IMR-90 (cell line): ENCODE measurements around the gene HADHA. TPM values are rescaled to one million over a fixed set of nuclear protein-coding genes. Genes with fewer than 3 reads are reported as not detected.

Experiments used
- ATAC-seq: fragments of 200-7000 bp; cut with Tn5 transposase; 2 replicates; pipeline ENCODE4 v1.9.1; 2020; ENCODE audit warnings: low read depth, mild to moderate bottlenecking, moderate library complexity
- BruUV-seq: library from RNA; stranded (reverse); fragments of 400-500 nt; replicated peaks from 2 replicates; lab custom pipeline; 2021; lab: Mats Ljungman, UMichigan
- CTCF ChIA-PET: fragments of 300-600 bp; formaldehyde crosslinking; extraction: SDS; loops from one replicate; lab custom pipeline; 2021; ENCODE audit warnings: antibody characterized with exemption; lab: Yijun Ruan, JAX
- POLR2A ChIA-PET: fragments of 300-600 bp; sonication (Branson Sonifier 250); formaldehyde crosslinking; loops from one replicate; lab custom pipeline; 2022; ENCODE audit warnings: antibody characterized with exemption; ENCODE audit not compliant: unreplicated experiment; lab: Charles Lee
- DNase-seq: peaks from one replicate; pipeline ENCODE4 v3.0.0; 2013
- H2AFZ ChIP-seq: replicated peaks from 2 replicates; pipeline ENCODE3; 2013; ENCODE audit warnings: low read length, mild to moderate bottlenecking; ENCODE audit not compliant: poor library complexity
- H2AK5ac ChIP-seq: 2 replicates; pipeline ENCODE4 v1.6.1; 2013; ENCODE audit warnings: low read depth, low read length, inconsistent platforms
- H2AK9ac ChIP-seq: replicated peaks from 2 replicates; pipeline ENCODE3; 2013; ENCODE audit warnings: mild to moderate bottlenecking, low read depth, low read length, moderate library complexity; ENCODE audit not compliant: poor library complexity
- H2BK120ac ChIP-seq: 2 replicates; pipeline ENCODE4 v1.6.1; 2013; ENCODE audit warnings: low read depth, low read length, inconsistent platforms
- H2BK15ac ChIP-seq: 3 replicates; pipeline ENCODE4 v1.6.1; 2013; ENCODE audit warnings: low read depth, low read length, inconsistent platforms
- H2BK20ac ChIP-seq: 2 replicates; pipeline ENCODE4 v1.6.1; 2013; ENCODE audit warnings: low read depth, mild to moderate bottlenecking, inconsistent platforms, low read length, moderate library complexity
- H2BK5ac ChIP-seq: 2 replicates; pipeline ENCODE4 v1.6.1; 2013; ENCODE audit warnings: mild to moderate bottlenecking, low read depth, low read length, inconsistent platforms; ENCODE audit not compliant: poor library complexity, severe bottlenecking
- H3K14ac ChIP-seq: replicated peaks from 2 replicates; pipeline ENCODE4 v1.6.1; 2013; ENCODE audit warnings: low read depth, low read length, inconsistent platforms
- H3K18ac ChIP-seq: 2 replicates; pipeline ENCODE4 v1.6.1; 2013; ENCODE audit warnings: low read depth, low read length, control low read depth
- H3K23ac ChIP-seq: 2 replicates; pipeline ENCODE4 v1.6.1; 2013; ENCODE audit warnings: low read depth, low read length, inconsistent platforms
- H3K27ac ChIP-seq: 2 replicates; pipeline ENCODE4 v1.5.1; 2013; ENCODE audit warnings: mild to moderate bottlenecking, control low read depth, low read length; ENCODE audit not compliant: insufficient read depth
- H3K27me3 ChIP-seq: 2 replicates; pipeline ENCODE4 v1.6.1; 2013; ENCODE audit warnings: low read length; ENCODE audit not compliant: control insufficient read depth, insufficient read depth
- H3K36me3 ChIP-seq: 2 replicates; pipeline ENCODE4 v1.6.1; 2013; ENCODE audit warnings: low read length, mixed read lengths; ENCODE audit not compliant: control insufficient read depth, insufficient read depth
- H3K4ac ChIP-seq: 2 replicates; pipeline ENCODE4 v1.6.1; 2013; ENCODE audit warnings: low read depth, low read length, inconsistent platforms
- H3K4me1 ChIP-seq: 2 replicates; pipeline ENCODE4 v1.6.1; 2013; ENCODE audit warnings: low read length, mixed read lengths; ENCODE audit not compliant: control insufficient read depth, insufficient read depth
- H3K4me2 ChIP-seq: 2 replicates; pipeline ENCODE4 v1.6.1; 2013; ENCODE audit warnings: low read depth, mild to moderate bottlenecking, control low read depth, low read length, moderate library complexity
- H3K4me3 ChIP-seq: 2 replicates; pipeline ENCODE4 v1.5.1; 2013; ENCODE audit warnings: low read depth, mild to moderate bottlenecking, control low read depth, low read length, moderate library complexity; ENCODE audit not compliant: insufficient read depth
- H3K56ac ChIP-seq: 2 replicates; pipeline ENCODE4 v1.6.1; 2013; ENCODE audit warnings: low read length, inconsistent platforms; ENCODE audit not compliant: insufficient read depth; ENCODE audit errors: extremely low read depth
- H3K79me1 ChIP-seq, 2 experiments: 2 replicates each; pipeline ENCODE4 v1.6.1; 2013; ENCODE audit warnings: low read length in 2 of 2, inconsistent platforms in 1 of 2, low read depth in 1 of 2
- H3K9ac ChIP-seq: 2 replicates; pipeline ENCODE4 v1.6.1; 2013; ENCODE audit warnings: low read depth, low read length, control low read depth
- H3K9me1 ChIP-seq: 2 replicates; pipeline ENCODE4 v1.6.1; 2013; ENCODE audit warnings: low read length, inconsistent platforms; ENCODE audit not compliant: insufficient read depth
- H3K9me3 ChIP-seq: 2 replicates; pipeline ENCODE4 v1.6.1; 2013; ENCODE audit warnings: low read length; ENCODE audit not compliant: control insufficient read depth, insufficient read depth
- H4K20me1 ChIP-seq: 2 replicates; pipeline ENCODE4 v1.6.1; 2013; ENCODE audit warnings: low read length, inconsistent platforms; ENCODE audit not compliant: insufficient read depth
- H4K5ac ChIP-seq: 2 replicates; pipeline ENCODE4 v1.6.1; 2013; ENCODE audit warnings: mild to moderate bottlenecking, low read depth, low read length, control low read depth
- H4K8ac ChIP-seq, 2 experiments: 2 replicates each; pipeline ENCODE4 v1.6.1; 2013; ENCODE audit warnings: low read depth in 2 of 2, low read length in 2 of 2, control low read depth in 1 of 2, inconsistent platforms in 1 of 2
- H4K91ac ChIP-seq: 2 replicates; pipeline ENCODE4 v1.6.1; 2013; ENCODE audit warnings: low read depth, low read length, inconsistent platforms; ENCODE audit not compliant: insufficient read depth
- BHLHE40 ChIP-seq: fragments of 150-350 bp; IDR thresholded peaks from 2 replicates; pipeline ENCODE4 v1.6.1; 2016; ENCODE audit warnings: mild to moderate bottlenecking, low read depth, low read length
- CEBPB ChIP-seq: IDR thresholded peaks from 2 replicates; pipeline ENCODE4 v1.6.1; 2012; ENCODE audit warnings: low read depth, low read length, improper control_type of control experiment
- CHD1 ChIP-seq: IDR thresholded peaks from 2 replicates; pipeline ENCODE4 v1.6.1; 2012; ENCODE audit warnings: low read depth, low read length, improper control_type of control experiment
- FOS ChIP-seq: fragments of 150-350 bp; IDR thresholded peaks from 2 replicates; pipeline ENCODE4 v1.6.1; 2016; ENCODE audit warnings: low read depth, low read length
- MAFK ChIP-seq: IDR thresholded peaks from 2 replicates; pipeline ENCODE4 v1.6.1; 2012; ENCODE audit warnings: low read depth, low read length, improper control_type of control experiment
- MAZ ChIP-seq: IDR thresholded peaks from 2 replicates; pipeline ENCODE4 v1.6.1; 2012; ENCODE audit warnings: low read depth, mild to moderate bottlenecking, low read length, improper control_type of control experiment, moderate library complexity, borderline replicate concordance
- MXI1 ChIP-seq: IDR thresholded peaks from 2 replicates; pipeline ENCODE4 v1.6.1; 2012; ENCODE audit warnings: low read depth, mild to moderate bottlenecking, low read length, moderate library complexity, borderline replicate concordance
- NFE2L2 ChIP-seq: fragments of 150-350 bp; IDR thresholded peaks from 2 replicates; pipeline ENCODE4 v1.6.1; 2016; ENCODE audit warnings: low read depth, mild to moderate bottlenecking, low read length
- POLR2A ChIP-seq: IDR thresholded peaks from 2 replicates; pipeline ENCODE4 v1.6.1; 2012; ENCODE audit warnings: mild to moderate bottlenecking, low read depth, low read length
- RAD21 ChIP-seq: IDR thresholded peaks from 2 replicates; pipeline ENCODE4 v1.6.1; 2012; ENCODE audit warnings: low read length, improper control_type of control experiment
- RCOR1 ChIP-seq: IDR thresholded peaks from 2 replicates; pipeline ENCODE4 v1.6.1; 2012; ENCODE audit warnings: mild to moderate bottlenecking, low read length, improper control_type of control experiment; ENCODE audit not compliant: insufficient replicate concordance
- RFX5 ChIP-seq: IDR thresholded peaks from 2 replicates; pipeline ENCODE4 v1.8.0; 2012; ENCODE audit warnings: low read depth, mild to moderate bottlenecking, low read length, moderate library complexity
- SMC3 ChIP-seq: fragments of 150-350 bp; IDR thresholded peaks from 2 replicates; pipeline ENCODE4 v1.6.1; 2016; ENCODE audit warnings: low read depth, mild to moderate bottlenecking, antibody characterized with exemption, low read length, moderate library complexity
- WGBS, 2 experiments: methylation state at CpG; one replicate each; pipeline versions ENCODE4 v1.1.5 to v1.1.7; 2013; ENCODE audit warnings: missing lambda C conversion rate in 2 of 2; ENCODE audit not compliant: insufficient read length in 1 of 2; ENCODE audit errors: extremely low coverage in 2 of 2; 5-methylcytosine and 5-hydroxymethylcytosine counted together
- dilution Hi-C: fragments of 300-500 bp; cut with HindIII; formaldehyde crosslinking; loops from one replicate; pipeline ENCODE4 v1.14.3; 2018; ENCODE audit warnings: low sequenced_read_pairs; ENCODE audit not compliant: unreplicated experiment
- in situ Hi-C: fragments of 300-500 bp; cut with MboI; formaldehyde crosslinking; loops from 3 replicates; pipeline ENCODE4 v1.14.3; 2019; ENCODE audit warnings: low sequenced_read_pairs, inconsistent platforms, mixed read lengths
- intact Hi-C: fragments of 100-400 bp; cut with micrococcal nuclease; formaldehyde crosslinking; loops from 2 replicates; pipeline ENCODE4 v1.10.0; 2022
- polyA plus RNA-seq, 3 experiments: library from polyadenylated mRNA; depleted of rRNA; stranded (reverse); fragments of >200 nt; gene quantifications; 2 replicates each; pipeline ENCODE4 v1.2.3, GENCODE V29; 2012; ENCODE audit warnings: low replicate concordance in 1 of 3
- total RNA-seq: library from RNA; depleted of rRNA; stranded (reverse); fragments of >200 nt; gene quantifications from 2 replicates; pipeline ENCODE4 v1.2.3, GENCODE V29; 2012
- TF ChIP-seq, protein P1 (sequence below): fragments of 150-350 bp; IDR thresholded peaks from 2 replicates; pipeline ENCODE4 v1.6.1; 2016; ENCODE audit warnings: low read depth, mild to moderate bottlenecking, low read length, moderate library complexity, borderline replicate concordance
- TF ChIP-seq, protein P2 (sequence below): fragments of 150-350 bp; IDR thresholded peaks from 2 replicates; pipeline ENCODE4 v1.6.1; 2017; ENCODE audit warnings: mild to moderate bottlenecking, antibody characterized with exemption, low read length, low read depth
- TF ChIP-seq, protein P3 (sequence below): conservative IDR thresholded peaks from 2 replicates; pipeline ENCODE4 v1.5.1; 2012; ENCODE audit warnings: mild to moderate bottlenecking, low read depth, low read length, improper control_type of control experiment

HADHA gene
- total and polyA plus RNA-seq, 2 of the 4 experiments (the other 2 are of a cell fraction): 52.7 to 111 TPM

DNA sequence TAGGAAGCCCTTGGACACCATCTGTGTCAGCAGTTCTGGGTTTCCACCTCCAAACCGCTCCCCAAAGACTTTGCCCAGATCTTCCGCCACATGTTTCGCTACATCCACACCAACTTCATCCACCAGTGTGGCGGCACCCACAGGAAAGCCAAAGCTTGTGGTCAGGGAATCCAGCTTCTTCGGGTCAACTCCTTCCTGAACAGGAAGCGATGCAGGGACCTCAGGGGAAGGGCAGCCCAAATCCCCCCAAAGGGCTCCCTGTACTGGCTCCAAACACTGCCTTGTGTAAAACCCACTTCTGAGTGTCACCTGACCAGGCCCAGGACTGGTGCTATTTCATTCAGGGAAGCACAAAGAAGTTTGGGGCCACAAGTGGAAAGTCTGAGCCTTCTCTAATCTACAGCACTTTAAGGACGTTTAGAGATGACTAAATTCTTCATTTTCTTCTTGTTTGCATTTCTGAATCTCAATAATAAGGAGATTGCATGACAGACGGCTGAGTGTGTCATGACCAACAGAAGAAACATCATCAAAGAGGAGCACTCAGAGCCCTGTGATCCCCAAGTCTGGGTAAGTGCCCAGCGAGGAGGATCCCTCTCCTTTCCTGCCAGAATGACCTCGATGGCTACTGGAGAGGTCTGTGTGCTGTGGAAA is 50.7 kb downstream of the HADHA start:
- H3K9ac ChIP-seq: no peak overlapping the region
- no peak overlapping the region for H3K4ac ChIP-seq
- H3K56ac ChIP-seq: no peak overlapping the region
- H3K79me1 ChIP-seq: no peaks in the 10 kb centered on the region
- in situ Hi-C loops (no loop called here), intact Hi-C loops (no loop called here), dilution Hi-C loops (no loop called here)
- H3K4me3 ChIP-seq: no peak overlapping the region
- H3K4me2 ChIP-seq: no peak overlapping the region
- no peak overlapping the region for H2AK9ac ChIP-seq
- no peak overlapping the region for H2BK20ac ChIP-seq
- H2AFZ ChIP-seq: no peak overlapping the region
- ChIA-PET CTCF (no interaction called here), POLR2A (no interaction called here)
- H4K91ac ChIP-seq: no peak overlapping the region
- H2BK5ac ChIP-seq: no peak overlapping the region
- H3K14ac ChIP-seq: no peak overlapping the region
- H2AK5ac ChIP-seq: no peak overlapping the region
- no peaks in the 10 kb centered on the region for H3K27me3 ChIP-seq
- H3K9me1 ChIP-seq: peaks cover 6% of the 10 kb centered on the region; the same call in 1 of the 2 replicates
- DNase-seq (peak; percentile 62), ATAC-seq (peak; percentile 33)
- no peaks in the 10 kb centered on the region for H3K4me1 ChIP-seq
- WGBS, 2 experiments: 80% methylated on average over 4 of the region's 10 CpGs; no CpG with 5 or more reads in 1 of the 2 experiments
- H2BK15ac ChIP-seq: no peak overlapping the region
- H3K27ac ChIP-seq: no peak overlapping the region
- BruUV-seq: no TSS peak
- H3K36me3 ChIP-seq: peaks cover 49% of the 10 kb centered on the region
- H4K8ac ChIP-seq: no peak overlapping the region
- no peak overlapping the region for H2BK120ac ChIP-seq
- 0 out of 2 replicates have a peak, but pooled peaks cover under 1% of the 10 kb centered on the region for H4K20me1 ChIP-seq
- no peak overlapping the region for H3K18ac ChIP-seq
- no peaks in the 10 kb centered on the region for H3K9me3 ChIP-seq
- no peak overlapping the region for H3K23ac ChIP-seq
- no peak overlapping the region for H4K5ac ChIP-seq
- no peak for TF ChIP-seq BHLHE40
- no peak for TF ChIP-seq RAD21
- TF ChIP-seq MXI1: no peak
- TF ChIP-seq NFE2L2: no peak
- TF ChIP-seq RFX5: no peak
- no peak for TF ChIP-seq MAFK
- TF ChIP-seq CHD1: no peak
- TF ChIP-seq, protein P1, sequence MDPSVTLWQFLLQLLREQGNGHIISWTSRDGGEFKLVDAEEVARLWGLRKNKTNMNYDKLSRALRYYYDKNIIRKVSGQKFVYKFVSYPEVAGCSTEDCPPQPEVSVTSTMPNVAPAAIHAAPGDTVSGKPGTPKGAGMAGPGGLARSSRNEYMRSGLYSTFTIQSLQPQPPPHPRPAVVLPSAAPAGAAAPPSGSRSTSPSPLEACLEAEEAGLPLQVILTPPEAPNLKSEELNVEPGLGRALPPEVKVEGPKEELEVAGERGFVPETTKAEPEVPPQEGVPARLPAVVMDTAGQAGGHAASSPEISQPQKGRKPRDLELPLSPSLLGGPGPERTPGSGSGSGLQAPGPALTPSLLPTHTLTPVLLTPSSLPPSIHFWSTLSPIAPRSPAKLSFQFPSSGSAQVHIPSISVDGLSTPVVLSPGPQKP: no peak
- TF ChIP-seq RCOR1: no peak
- no peak for TF ChIP-seq SMC3
- TF ChIP-seq MAZ: no peak
- TF ChIP-seq FOS: no peak
- TF ChIP-seq, protein P2, sequence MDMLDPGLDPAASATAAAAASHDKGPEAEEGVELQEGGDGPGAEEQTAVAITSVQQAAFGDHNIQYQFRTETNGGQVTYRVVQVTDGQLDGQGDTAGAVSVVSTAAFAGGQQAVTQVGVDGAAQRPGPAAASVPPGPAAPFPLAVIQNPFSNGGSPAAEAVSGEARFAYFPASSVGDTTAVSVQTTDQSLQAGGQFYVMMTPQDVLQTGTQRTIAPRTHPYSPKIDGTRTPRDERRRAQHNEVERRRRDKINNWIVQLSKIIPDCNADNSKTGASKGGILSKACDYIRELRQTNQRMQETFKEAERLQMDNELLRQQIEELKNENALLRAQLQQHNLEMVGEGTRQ: no peak
- no peak for TF ChIP-seq POLR2A
- no peak for TF ChIP-seq CEBPB
- TF ChIP-seq, protein P3, sequence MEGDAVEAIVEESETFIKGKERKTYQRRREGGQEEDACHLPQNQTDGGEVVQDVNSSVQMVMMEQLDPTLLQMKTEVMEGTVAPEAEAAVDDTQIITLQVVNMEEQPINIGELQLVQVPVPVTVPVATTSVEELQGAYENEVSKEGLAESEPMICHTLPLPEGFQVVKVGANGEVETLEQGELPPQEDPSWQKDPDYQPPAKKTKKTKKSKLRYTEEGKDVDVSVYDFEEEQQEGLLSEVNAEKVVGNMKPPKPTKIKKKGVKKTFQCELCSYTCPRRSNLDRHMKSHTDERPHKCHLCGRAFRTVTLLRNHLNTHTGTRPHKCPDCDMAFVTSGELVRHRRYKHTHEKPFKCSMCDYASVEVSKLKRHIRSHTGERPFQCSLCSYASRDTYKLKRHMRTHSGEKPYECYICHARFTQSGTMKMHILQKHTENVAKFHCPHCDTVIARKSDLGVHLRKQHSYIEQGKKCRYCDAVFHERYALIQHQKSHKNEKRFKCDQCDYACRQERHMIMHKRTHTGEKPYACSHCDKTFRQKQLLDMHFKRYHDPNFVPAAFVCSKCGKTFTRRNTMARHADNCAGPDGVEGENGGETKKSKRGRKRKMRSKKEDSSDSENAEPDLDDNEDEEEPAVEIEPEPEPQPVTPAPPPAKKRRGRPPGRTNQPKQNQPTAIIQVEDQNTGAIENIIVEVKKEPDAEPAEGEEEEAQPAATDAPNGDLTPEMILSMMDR: no peak
